ENCODE data around the gene EPS15.
A peak's percentile ranks its signal among the peaks of the same experiment; 100 is the strongest.
"Not testable (repeated sequence)": the region's sequence is repeated elsewhere in the genome, so short reads cannot be mapped to it uniquely, and the experiment has no call there.

The EPS15 gene

GRCh38 chr1:51515982-51516648 lies 3.0 kb downstream of the EPS15 start:
- DNase-seq, result no peak

- no peak for DNase-seq
Measured at GRCh38 chr1:51515312-51515960, 3.6 kb downstream of the EPS15 start.

- no peak for DNase-seq
Measured at GRCh38 chr1:51514733-51515132, 4.3 kb downstream of the EPS15 start.

GRCh38 chr1:51512606-51513005 lies 6.5 kb downstream of the EPS15 start:
- no peak for DNase-seq

- DNase-seq, result no peak
Measured at GRCh38 chr1:51512120-51512519, 6.9 kb downstream of the EPS15 start.

- DNase-seq, result no peak
Measured at GRCh38 chr1:51509773-51510172, 9.3 kb downstream of the EPS15 start.

GRCh38 chr1:51506537-51506936 lies 12.5 kb downstream of the EPS15 start:
- peak in 10 of 58 donors; percentile 3 to 62 (median 16) for DNase-seq

- no peak for DNase-seq
Measured at GRCh38 chr1:51504806-51505525, 14.1 kb downstream of the EPS15 start.

- DNase-seq, result not testable (repeated sequence)
Measured at GRCh38 chr1:51501218-51501630, 17.8 kb downstream of the EPS15 start.

GRCh38 chr1:51499694-51500093 lies 19.4 kb downstream of the EPS15 start:
- DNase-seq, result no peak

- no peak for DNase-seq
Measured at GRCh38 chr1:51498924-51499323, 20.1 kb downstream of the EPS15 start.

- no peak for DNase-seq
Measured at GRCh38 chr1:51497340-51497739, 21.7 kb downstream of the EPS15 start.

GRCh38 chr1:51494138-51494830 lies 24.8 kb downstream of the EPS15 start:
- DNase-seq, result no peak

GRCh38 chr1:51491166-51491981 lies 27.7 kb downstream of the EPS15 start:
- no peak for DNase-seq

GRCh38 chr1:51489472-51489871 lies 29.6 kb downstream of the EPS15 start:
- no peak for DNase-seq

- no peak for DNase-seq
Measured at GRCh38 chr1:51488372-51489050, 30.6 kb downstream of the EPS15 start.

GRCh38 chr1:51487628-51488027 lies 31.4 kb downstream of the EPS15 start:
- DNase-seq, result no peak

- no peak for DNase-seq
Measured at GRCh38 chr1:51484591-51484990, 34.5 kb downstream of the EPS15 start.

GRCh38 chr1:51482881-51483280 lies 36.2 kb downstream of the EPS15 start:
- no peak for DNase-seq
